GM13976 (cell line): ENCODE measurements around the gene TPRG1L.

Experiments
- DNase-seq: peaks from one replicate; pipeline ENCODE4 v3.0.0; 2012; ENCODE audit warnings: low spot score
- CTCF ChIP-seq: IDR thresholded peaks from 2 replicates; pipeline ENCODE4 v1.5.1; 2012; ENCODE audit warnings: borderline replicate concordance, mild to moderate bottlenecking; ENCODE audit not compliant: insufficient read depth; ENCODE audit errors: extremely low read depth, missing control alignments, control extremely low read depth
- in situ Hi-C: fragments of 300-500 bp; cut with MboI; formaldehyde crosslinking; loops from one replicate; pipeline ENCODE4 v1.12.0; 2022; ENCODE audit warnings: low sequenced_read_pairs, mixed read lengths, inconsistent platforms; ENCODE audit not compliant: unreplicated experiment

The TPRG1L gene

GRCh38 chr1:3594706-3595377 is 30.0 kb upstream of the TPRG1L start:
- no peak for DNase-seq
- no peak for TF ChIP-seq CTCF
- in situ Hi-C loops: no loop called here

- no peak for DNase-seq
- TF ChIP-seq CTCF: no peak
- in situ Hi-C loops: no loop called here
These were observed 28.9 kb upstream of the TPRG1L start for GRCh38 chr1:3595949-3596348.

- no peak for TF ChIP-seq CTCF
- no peak for DNase-seq
- in situ Hi-C loops: no loop called here
These were observed 27.9 kb upstream of the TPRG1L start for GRCh38 chr1:3596663-3597598.

- TF ChIP-seq CTCF: no peak
- no peak for DNase-seq
- in situ Hi-C loops: no loop called here
These were observed 27.2 kb upstream of the TPRG1L start for GRCh38 chr1:3597599-3597964.

GRCh38 chr1:3598051-3598491 is 26.7 kb upstream of the TPRG1L start:
- in situ Hi-C loops: no loop called here
- TF ChIP-seq CTCF: no peak
- no peak for DNase-seq

GRCh38 chr1:3598522-3599285 is 26.1 kb upstream of the TPRG1L start:
- no peak for TF ChIP-seq CTCF
- DNase-seq: no peak
- in situ Hi-C loops: no loop called here
